Neural cell (in vitro differentiated cells): ENCODE data around the gene STAU1. TPM values are rescaled to one million over a fixed set of nuclear protein-coding genes. Genes with fewer than 3 reads are reported as not detected.

ENCODE experiments used
- H2AFZ ChIP-seq: fragments of 200-600, 300-800 bp; sonication (generic), shearing (Covaris generic); 2 replicates; pipeline ENCODE4 v1.6.0; 2014; ENCODE audit warnings: low read depth, mild to moderate bottlenecking, antibody characterized with exemption, low read length, moderate library complexity
- H3F3A ChIP-seq: fragments of 200-600 bp; shearing (Covaris generic); 2 replicates; pipeline ENCODE4 v1.6.1; 2016; ENCODE audit warnings: mild to moderate bottlenecking, moderate library complexity, mixed read lengths, antibody characterized with exemption, low read length; ENCODE audit not compliant: insufficient read depth, poor library complexity, severe bottlenecking
- H3K27ac ChIP-seq: fragments of 200-600, 300-800 bp; sonication (generic), shearing (Covaris generic); 2 replicates; pipeline ENCODE4 v1.5.1; 2014; ENCODE audit warnings: mild to moderate bottlenecking, low read length, moderate library complexity
- H3K27me3 ChIP-seq: fragments of 300-800, 200-600 bp; sonication (generic), shearing (Covaris generic); 2 replicates; pipeline ENCODE4 v1.6.0; 2014; ENCODE audit warnings: mild to moderate bottlenecking, low read depth, low read length, moderate library complexity; ENCODE audit not compliant: insufficient read depth
- H3K36me3 ChIP-seq: fragments of 300-800, 200-600 bp; sonication (generic), shearing (Covaris generic); 2 replicates; pipeline ENCODE4 v1.5.1; 2014; ENCODE audit warnings: mild to moderate bottlenecking, antibody characterized with exemption, low read length, moderate library complexity; ENCODE audit not compliant: insufficient read depth
- H3K4me2 ChIP-seq: fragments of 300-800, 200-600 bp; sonication (generic), shearing (Covaris generic); 2 replicates; pipeline ENCODE4 v1.6.0; 2014; ENCODE audit warnings: mild to moderate bottlenecking, low read length
- H3K4me3 ChIP-seq: fragments of 300-800, 200-600 bp; sonication (generic), shearing (Covaris generic); 2 replicates; pipeline ENCODE4 v1.5.1; 2014; ENCODE audit warnings: mild to moderate bottlenecking, low read length, moderate library complexity
- H3K79me2 ChIP-seq: fragments of 200-600 bp; shearing (Covaris generic); replicated peaks from 2 replicates; pipeline ENCODE4 v1.6.0; 2014; ENCODE audit warnings: mild to moderate bottlenecking, low read length, moderate library complexity; ENCODE audit not compliant: insufficient read depth
- H3K9ac ChIP-seq: fragments of 300-800, 200-600 bp; sonication (generic), shearing (Covaris generic); 2 replicates; pipeline ENCODE4 v1.6.1; 2016; ENCODE audit warnings: mild to moderate bottlenecking, low read length, mixed read lengths
- H3K9me2 ChIP-seq: fragments of 200-600 bp; shearing (Covaris generic); 2 replicates; pipeline ENCODE4 v1.6.1; 2016; ENCODE audit warnings: mild to moderate bottlenecking, low read length, mixed read lengths; ENCODE audit not compliant: insufficient read depth
- H3K9me3 ChIP-seq: fragments of 200-600, 300-800 bp; sonication (generic), shearing (Covaris generic); 2 replicates; pipeline ENCODE4 v1.6.1; 2016; ENCODE audit warnings: mild to moderate bottlenecking, mixed run types, low read length, moderate library complexity, mixed read lengths
- H4K20me1 ChIP-seq: fragments of 200-600 bp; shearing (Covaris generic); 2 replicates; pipeline ENCODE4 v1.6.1; 2016; ENCODE audit warnings: mild to moderate bottlenecking, mixed run types; ENCODE audit not compliant: insufficient read depth
- EP300 ChIP-seq: fragments of 450-650 bp; conservative IDR thresholded peaks from 2 replicates; pipeline ENCODE4 v1.6.1; 2014; ENCODE audit warnings: antibody characterized with exemption, mild to moderate bottlenecking, moderate library complexity; ENCODE audit not compliant: poor library complexity, severe bottlenecking
- EZH2 ChIP-seq: fragments of 200-600, 300-800 bp; shearing (Covaris generic), sonication (generic); IDR thresholded peaks from 2 replicates; pipeline ENCODE4 v1.6.1; 2014; ENCODE audit warnings: antibody characterized with exemption, low read length, borderline replicate concordance, mild to moderate bottlenecking; ENCODE audit not compliant: insufficient read depth, poor library complexity, severe bottlenecking
- MXI1 ChIP-seq: fragments of 450-650 bp; conservative IDR thresholded peaks from 2 replicates; pipeline ENCODE4 v1.6.1; 2014; ENCODE audit warnings: antibody characterized with exemption, mild to moderate bottlenecking; ENCODE audit not compliant: poor library complexity, severe bottlenecking
- POLR2AphosphoS5 ChIP-seq: IDR thresholded peaks from 2 replicates; pipeline ENCODE4 v1.6.1; 2012
- RAD21 ChIP-seq: fragments of 450-650 bp; conservative IDR thresholded peaks from 2 replicates; pipeline ENCODE4 v1.6.1; 2014; ENCODE audit warnings: antibody characterized with exemption, mild to moderate bottlenecking, moderate library complexity
- SMC3 ChIP-seq: fragments of 450-650 bp; conservative IDR thresholded peaks from 2 replicates; pipeline ENCODE4 v1.6.1; 2014; ENCODE audit warnings: antibody characterized with exemption, mild to moderate bottlenecking, moderate library complexity; ENCODE audit not compliant: poor library complexity
- TAF1 ChIP-seq: IDR thresholded peaks from 2 replicates; pipeline ENCODE4 v1.6.1; 2012; ENCODE audit warnings: low read depth
- polyA plus RNA-seq: library from polyadenylated mRNA; depleted of rRNA; stranded (reverse); fragments of >200 nt; gene quantifications from 2 replicates; pipeline ENCODE4 v1.2.3, GENCODE V29; 2014
- TF ChIP-seq, protein P1 (sequence below): IDR thresholded peaks from 2 replicates; pipeline ENCODE4 v1.6.1; 2012; ENCODE audit warnings: borderline replicate concordance
- TF ChIP-seq, protein P2 (sequence below): fragments of 450-650 bp; IDR thresholded peaks from 2 replicates; pipeline ENCODE4 v1.5.1; 2014; ENCODE audit warnings: antibody characterized with exemption, mild to moderate bottlenecking, moderate library complexity; ENCODE audit not compliant: poor library complexity, severe bottlenecking

Gene STAU1
- polyA plus RNA-seq, 1 donor from 2014 or later, result 43.1 TPM

DNA sequence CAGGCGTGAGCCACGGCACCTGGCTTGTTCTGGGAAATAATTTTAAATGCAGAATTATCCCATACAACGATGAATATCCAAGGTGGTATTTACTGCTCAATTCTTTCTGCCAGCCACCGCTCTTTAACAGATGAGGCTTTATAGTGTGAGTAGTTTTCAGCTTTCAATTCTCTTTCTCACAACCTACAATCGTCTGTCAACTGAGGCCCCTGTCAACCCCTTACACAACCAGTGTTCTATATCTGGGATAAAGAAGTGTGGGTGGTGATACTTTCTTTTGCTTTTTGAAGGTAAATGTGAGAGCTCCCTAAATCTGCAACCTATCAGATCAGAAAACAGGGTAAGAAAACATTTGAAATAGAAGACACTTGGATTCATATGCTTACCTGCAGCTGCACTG lies 22.5 kb downstream of the STAU1 start:
- Histone ChIP-seq H3K9me2 (no peaks in the 10 kb centered on the region), H3K9ac (no peak overlapping the region), H4K20me1 (no peaks in the 10 kb centered on the region), H3K36me3 (no peaks in the 10 kb centered on the region), H3K4me3 (no peak overlapping the region), H3K27me3 (no peaks in the 10 kb centered on the region), H3K79me2 (peaks cover 35% of the 10 kb centered on the region), H3F3A (no peaks in the 10 kb centered on the region), H3K4me2 (no peak overlapping the region), H3K9me3 (no peaks in the 10 kb centered on the region), H3K27ac (no peak overlapping the region), H2AFZ (no peak overlapping the region)
- TF ChIP-seq, protein P1, sequence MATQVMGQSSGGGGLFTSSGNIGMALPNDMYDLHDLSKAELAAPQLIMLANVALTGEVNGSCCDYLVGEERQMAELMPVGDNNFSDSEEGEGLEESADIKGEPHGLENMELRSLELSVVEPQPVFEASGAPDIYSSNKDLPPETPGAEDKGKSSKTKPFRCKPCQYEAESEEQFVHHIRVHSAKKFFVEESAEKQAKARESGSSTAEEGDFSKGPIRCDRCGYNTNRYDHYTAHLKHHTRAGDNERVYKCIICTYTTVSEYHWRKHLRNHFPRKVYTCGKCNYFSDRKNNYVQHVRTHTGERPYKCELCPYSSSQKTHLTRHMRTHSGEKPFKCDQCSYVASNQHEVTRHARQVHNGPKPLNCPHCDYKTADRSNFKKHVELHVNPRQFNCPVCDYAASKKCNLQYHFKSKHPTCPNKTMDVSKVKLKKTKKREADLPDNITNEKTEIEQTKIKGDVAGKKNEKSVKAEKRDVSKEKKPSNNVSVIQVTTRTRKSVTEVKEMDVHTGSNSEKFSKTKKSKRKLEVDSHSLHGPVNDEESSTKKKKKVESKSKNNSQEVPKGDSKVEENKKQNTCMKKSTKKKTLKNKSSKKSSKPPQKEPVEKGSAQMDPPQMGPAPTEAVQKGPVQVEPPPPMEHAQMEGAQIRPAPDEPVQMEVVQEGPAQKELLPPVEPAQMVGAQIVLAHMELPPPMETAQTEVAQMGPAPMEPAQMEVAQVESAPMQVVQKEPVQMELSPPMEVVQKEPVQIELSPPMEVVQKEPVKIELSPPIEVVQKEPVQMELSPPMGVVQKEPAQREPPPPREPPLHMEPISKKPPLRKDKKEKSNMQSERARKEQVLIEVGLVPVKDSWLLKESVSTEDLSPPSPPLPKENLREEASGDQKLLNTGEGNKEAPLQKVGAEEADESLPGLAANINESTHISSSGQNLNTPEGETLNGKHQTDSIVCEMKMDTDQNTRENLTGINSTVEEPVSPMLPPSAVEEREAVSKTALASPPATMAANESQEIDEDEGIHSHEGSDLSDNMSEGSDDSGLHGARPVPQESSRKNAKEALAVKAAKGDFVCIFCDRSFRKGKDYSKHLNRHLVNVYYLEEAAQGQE, result no peak
- TF ChIP-seq EZH2 (no peak), MXI1 (no peak), EP300 (no peak), SMC3 (no peak), TAF1 (no peak), POLR2AphosphoS5 (no peak), RAD21 (no peak)
- TF ChIP-seq, protein P2, sequence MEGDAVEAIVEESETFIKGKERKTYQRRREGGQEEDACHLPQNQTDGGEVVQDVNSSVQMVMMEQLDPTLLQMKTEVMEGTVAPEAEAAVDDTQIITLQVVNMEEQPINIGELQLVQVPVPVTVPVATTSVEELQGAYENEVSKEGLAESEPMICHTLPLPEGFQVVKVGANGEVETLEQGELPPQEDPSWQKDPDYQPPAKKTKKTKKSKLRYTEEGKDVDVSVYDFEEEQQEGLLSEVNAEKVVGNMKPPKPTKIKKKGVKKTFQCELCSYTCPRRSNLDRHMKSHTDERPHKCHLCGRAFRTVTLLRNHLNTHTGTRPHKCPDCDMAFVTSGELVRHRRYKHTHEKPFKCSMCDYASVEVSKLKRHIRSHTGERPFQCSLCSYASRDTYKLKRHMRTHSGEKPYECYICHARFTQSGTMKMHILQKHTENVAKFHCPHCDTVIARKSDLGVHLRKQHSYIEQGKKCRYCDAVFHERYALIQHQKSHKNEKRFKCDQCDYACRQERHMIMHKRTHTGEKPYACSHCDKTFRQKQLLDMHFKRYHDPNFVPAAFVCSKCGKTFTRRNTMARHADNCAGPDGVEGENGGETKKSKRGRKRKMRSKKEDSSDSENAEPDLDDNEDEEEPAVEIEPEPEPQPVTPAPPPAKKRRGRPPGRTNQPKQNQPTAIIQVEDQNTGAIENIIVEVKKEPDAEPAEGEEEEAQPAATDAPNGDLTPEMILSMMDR, result no peak

DNA sequence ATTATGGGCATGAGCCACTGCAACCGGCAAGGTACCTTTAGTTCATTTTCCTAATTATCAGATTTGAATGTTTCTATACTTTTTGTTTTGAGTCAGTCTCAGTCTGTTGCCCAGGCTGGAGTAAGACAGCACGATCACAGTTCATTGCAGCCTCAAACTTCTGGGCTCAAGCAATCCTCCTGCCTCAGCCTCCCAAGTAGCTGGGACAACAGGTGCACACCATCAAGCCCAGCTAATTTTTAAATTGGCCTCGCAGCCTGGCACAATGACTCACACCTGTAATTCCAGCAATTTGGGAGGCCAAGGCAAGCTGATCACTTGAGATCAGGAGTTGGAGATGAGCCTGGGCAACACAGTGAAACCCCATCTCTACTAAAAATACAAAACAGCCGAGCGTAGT lies 24.4 kb downstream of the STAU1 start:
- Histone ChIP-seq H3K9me2 (no peaks in the 10 kb centered on the region), H3K9ac (no peak overlapping the region), H3K36me3 (no peaks in the 10 kb centered on the region), H2AFZ (no peak overlapping the region), H4K20me1 (no peaks in the 10 kb centered on the region), H3K4me2 (no peak overlapping the region), H3K9me3 (no peaks in the 10 kb centered on the region), H3F3A (no peaks in the 10 kb centered on the region), H3K4me3 (no peak overlapping the region), H3K27ac (no peak overlapping the region), H3K79me2 (peaks cover 21% of the 10 kb centered on the region), H3K27me3 (no peaks in the 10 kb centered on the region)
- TF ChIP-seq, protein P1, result no peak
- TF ChIP-seq SMC3, result no peak
- no peak for TF ChIP-seq EZH2
- no peak for TF ChIP-seq EP300
- no peak for TF ChIP-seq MXI1
- TF ChIP-seq, protein P2, result no peak
- TF ChIP-seq RAD21, result no peak
- TF ChIP-seq POLR2AphosphoS5, result no peak
- TF ChIP-seq TAF1, result no peak
